Middle frontal gyrus (tissue), 1 donor: ENCODE data around the gene EHD2.
"Not testable (repeated sequence)": the region's sequence is repeated elsewhere in the genome, so short reads cannot be mapped to it uniquely, and the experiment has no call there.

ENCODE experiments used
- DNase-seq: peaks from one replicate; pipeline ENCODE4 v3.0.0-alpha.2; 2015; ENCODE audit warnings: low spot score; ENCODE audit errors: extremely low spot score

Gene EHD2

GRCh38 chr19:47713046-47714021, at the start of gene EHD2:
Gene EHD2 (plus strand): TSS chr19:47713422. CDS start chr19:47716613, 3,191 bp downstream.
- no peak for DNase-seq

- no peak for DNase-seq
These were observed 49.7 kb upstream of the EHD2 start for GRCh38 chr19:47663435-47663910.

GRCh38 chr19:47663911-47664771, 49.1 kb upstream of the EHD2 start:
- peak; percentile 72 for DNase-seq

GRCh38 chr19:47668556-47668955, 44.7 kb upstream of the EHD2 start:
- DNase-seq: not testable (repeated sequence)

GRCh38 chr19:47670736-47671135, 42.5 kb upstream of the EHD2 start:
- DNase-seq: no peak

GRCh38 chr19:47671499-47671898, 41.7 kb upstream of the EHD2 start:
- no peak for DNase-seq

GRCh38 chr19:47673426-47673825, 39.8 kb upstream of the EHD2 start:
- no peak for DNase-seq

- no peak for DNase-seq
These were observed 38.7 kb upstream of the EHD2 start for GRCh38 chr19:47674548-47674947.

GRCh38 chr19:47675271-47675670, 38.0 kb upstream of the EHD2 start:
- DNase-seq: no peak

GRCh38 chr19:47675859-47676258, 37.4 kb upstream of the EHD2 start:
- no peak for DNase-seq

- no peak for DNase-seq
These were observed 36.4 kb upstream of the EHD2 start for GRCh38 chr19:47676811-47677210.

- DNase-seq: no peak
These were observed 33.8 kb upstream of the EHD2 start for GRCh38 chr19:47679251-47679900.

- no peak for DNase-seq
These were observed 33.0 kb upstream of the EHD2 start for GRCh38 chr19:47679922-47680857.

GRCh38 chr19:47680858-47681332, 32.3 kb upstream of the EHD2 start:
- no peak for DNase-seq

GRCh38 chr19:47681388-47681787, 31.8 kb upstream of the EHD2 start:
- DNase-seq: no peak

- no peak for DNase-seq
These were observed 31.3 kb upstream of the EHD2 start for GRCh38 chr19:47681936-47682335.

- no peak for DNase-seq
These were observed 30.3 kb upstream of the EHD2 start for GRCh38 chr19:47682939-47683338.

- DNase-seq: no peak
These were observed 26.4 kb upstream of the EHD2 start for GRCh38 chr19:47686679-47687450.

- DNase-seq: no peak
These were observed 25.3 kb upstream of the EHD2 start for GRCh38 chr19:47687906-47688305.
